ENCODE results near the gene ADGRG3. TPM values are rescaled to one million over a fixed set of nuclear protein-coding genes. Genes with fewer than 3 reads are reported as not detected.

The ADGRG3 gene
- total and polyA plus RNA-seq, 2 of the 13 experiments (the other 11 are each of a cell fraction or from before 2014, with no cell fraction given) = 2.7 to 11.8 TPM

- no peak for TF ChIP-seq TRAFD1 (CRISPR knock-in tag; IDR thresholded peaks at IDR 0.05; ENCODE audit: borderline replicate concordance)
- no peak for TF ChIP-seq ZNF33A (CRISPR knock-in tag; IDR thresholded peaks at IDR 0.05; ENCODE audit: borderline replicate concordance)
- TF ChIP-seq FUBP1 (CRISPR knock-in tag; IDR thresholded peaks at IDR 0.05; ENCODE audit: borderline replicate concordance) = no peak
- TF ChIP-seq JDP2 (CRISPR knock-in tag; IDR thresholded peaks at IDR 0.05; ENCODE audit: borderline replicate concordance) = no peak
- TF ChIP-seq BCL6 (CRISPR knock-in tag; IDR thresholded peaks at IDR 0.05) = no peak
- peak; percentile 48; the same call in 1 of the 2 replicates for TF ChIP-seq ZSCAN25 (CRISPR knock-in tag; IDR thresholded peaks at IDR 0.05)
- TF ChIP-seq ZNF329 (CRISPR knock-in tag; IDR thresholded peaks at IDR 0.05; ENCODE audit: low read depth) = 0 out of 2 replicates have a peak, but pooled peaks have one; percentile 15
- no peak for TF ChIP-seq RORA (CRISPR knock-in tag; IDR thresholded peaks at IDR 0.05)
- no peak for TF ChIP-seq THAP8 (CRISPR knock-in tag; IDR thresholded peaks at IDR 0.05; ENCODE audit: borderline replicate concordance)
Measured at GRCh38 chr16:57634171-57634570, 33.9 kb upstream of the ADGRG3 start (continued).

Measured in HepG2 (cell line).